ENCODE results near the gene SMARCA4. TPM values are rescaled to one million over a fixed set of nuclear protein-coding genes. Genes with fewer than 3 reads are reported as not detected.

The SMARCA4 gene
- total RNA-seq, 2 experiments from 2014 or later, result 69.6 to 74.5 TPM

- Mint-ChIP-seq H3K9me3 (no peaks in the 10 kb centered on the region), H3K36me3 (ENCODE audit: low read depth) (peaks cover 87% of the 10 kb centered on the region), H3K27ac (no peak overlapping the region), H3K4me1 (ENCODE audit: low read depth) (no peaks in the 10 kb centered on the region), H3K4me3 (no peak overlapping the region), H3K27me3 (no peaks in the 10 kb centered on the region)
- H3K27me3 ChIP-seq (ENCODE audit: control insufficient read depth in 1 of 2, insufficient read depth in 2 of 2, low read length in 2 of 2), result no peaks in the 10 kb centered on the region
- ATAC-seq (ENCODE audit: poor library complexity) (no peak), DNase-seq (no peak)
- CTCF ChIA-PET, result no interaction called here
- no peaks in the 10 kb centered on the region for H3K9me3 ChIP-seq (ENCODE audit: control insufficient read depth in 1 of 2, insufficient read depth in 1 of 2, low read length in 2 of 2)
- no peak overlapping the region for H3K4me3 ChIP-seq (ENCODE audit: low read length)
- no peak for TF ChIP-seq CTCF (IDR thresholded peaks at IDR 0.05)
- no peaks in the 10 kb centered on the region for H3K4me1 ChIP-seq (ENCODE audit: insufficient read depth, low read length)
- POLR2A ChIA-PET, result no interaction called here
- peaks cover 91% of the 10 kb centered on the region for H3K36me3 ChIP-seq (ENCODE audit: insufficient read depth, low read length)
- intact Hi-C loops (cut with DNase I, micrococcal nuclease), result no loop called here
- H3K27ac ChIP-seq (ENCODE audit: low read depth in 1 of 2, low read length in 2 of 2), result no peak overlapping the region
These were observed 62.2 kb downstream of the SMARCA4 start for GRCh38 chr19:11023016-11023415.

GRCh38 chr19:11023710-11024109, 62.9 kb downstream of the SMARCA4 start:
- Mint-ChIP-seq H3K4me3 (no peak overlapping the region), H3K36me3 (ENCODE audit: low read depth) (peaks cover 83% of the 10 kb centered on the region), H3K4me1 (ENCODE audit: low read depth) (no peaks in the 10 kb centered on the region), H3K27me3 (no peaks in the 10 kb centered on the region), H3K9me3 (no peaks in the 10 kb centered on the region), H3K27ac (no peak overlapping the region)
- Histone ChIP-seq H3K27me3 (ENCODE audit: control insufficient read depth in 1 of 2, insufficient read depth in 2 of 2, low read length in 2 of 2) (no peaks in the 10 kb centered on the region), H3K4me1 (ENCODE audit: insufficient read depth, low read length) (no peaks in the 10 kb centered on the region), H3K9me3 (ENCODE audit: control insufficient read depth in 1 of 2, insufficient read depth in 1 of 2, low read length in 2 of 2) (no peaks in the 10 kb centered on the region), H3K4me3 (ENCODE audit: low read length) (no peak overlapping the region), H3K27ac (ENCODE audit: low read depth in 1 of 2, low read length in 2 of 2) (no peak overlapping the region), H3K36me3 (ENCODE audit: insufficient read depth, low read length) (peaks cover 91% of the 10 kb centered on the region)
- TF ChIP-seq CTCF (IDR thresholded peaks at IDR 0.05), result no peak
- ChIA-PET POLR2A (no interaction called here), CTCF (no interaction called here)
- DNase-seq, result no peak
- ATAC-seq (ENCODE audit: poor library complexity), result no peak
- intact Hi-C loops (cut with DNase I, micrococcal nuclease), result no loop called here

GRCh38 chr19:11024259-11024658, 63.4 kb downstream of the SMARCA4 start:
- Histone ChIP-seq H3K4me3 (ENCODE audit: low read length) (no peak overlapping the region), H3K4me1 (ENCODE audit: insufficient read depth, low read length) (no peaks in the 10 kb centered on the region), H3K9me3 (ENCODE audit: control insufficient read depth in 1 of 2, insufficient read depth in 1 of 2, low read length in 2 of 2) (no peaks in the 10 kb centered on the region), H3K27ac (ENCODE audit: low read depth in 1 of 2, low read length in 2 of 2) (no peak overlapping the region), H3K27me3 (ENCODE audit: control insufficient read depth in 1 of 2, insufficient read depth in 2 of 2, low read length in 2 of 2) (no peaks in the 10 kb centered on the region), H3K36me3 (ENCODE audit: insufficient read depth, low read length) (peaks cover 91% of the 10 kb centered on the region)
- Mint-ChIP-seq H3K4me3 (no peak overlapping the region), H3K9me3 (no peaks in the 10 kb centered on the region), H3K4me1 (ENCODE audit: low read depth) (no peaks in the 10 kb centered on the region), H3K36me3 (ENCODE audit: low read depth) (peaks cover 84% of the 10 kb centered on the region), H3K27me3 (no peaks in the 10 kb centered on the region), H3K27ac (no peak overlapping the region)
- ChIA-PET CTCF (no interaction called here), POLR2A (no interaction called here)
- TF ChIP-seq CTCF (IDR thresholded peaks at IDR 0.05), result no peak
- ATAC-seq (ENCODE audit: poor library complexity), result no peak
- intact Hi-C loops (cut with DNase I, micrococcal nuclease), result no loop called here
- DNase-seq, result no peak
